Measurements from ENCODE around the gene PLOD2.

PLOD2 gene

GRCh38 chr3:146093896-146094295, 67.1 kb downstream of the PLOD2 start:
- DNase-seq: no peak

GRCh38 chr3:146092230-146092629, 68.8 kb downstream of the PLOD2 start:
- no peak for DNase-seq

GRCh38 chr3:146091397-146091796, 69.6 kb downstream of the PLOD2 start:
- no peak for DNase-seq

- no peak for DNase-seq
These were observed 70.5 kb downstream of the PLOD2 start for GRCh38 chr3:146090521-146090920.

- no peak for DNase-seq
These were observed 72.1 kb downstream of the PLOD2 start for GRCh38 chr3:146088840-146089239.

- no peak for DNase-seq
These were observed 73.9 kb downstream of the PLOD2 start for GRCh38 chr3:146087116-146087515.

GRCh38 chr3:146086211-146086610, 74.8 kb downstream of the PLOD2 start:
- DNase-seq: no peak

GRCh38 chr3:146085678-146086077, 75.3 kb downstream of the PLOD2 start:
- no peak for DNase-seq

- DNase-seq: no peak
These were observed 80.4 kb downstream of the PLOD2 start for GRCh38 chr3:146080578-146080977.

GRCh38 chr3:146078031-146078430, 83.0 kb downstream of the PLOD2 start:
- DNase-seq: no peak

- DNase-seq: no peak
These were observed 83.8 kb downstream of the PLOD2 start for GRCh38 chr3:146077181-146077580.

GRCh38 chr3:146072824-146073223, 88.2 kb downstream of the PLOD2 start:
- DNase-seq: no peak

- no peak for DNase-seq
These were observed 88.9 kb downstream of the PLOD2 start for GRCh38 chr3:146072061-146072460.

GRCh38 chr3:146071632-146072031, 89.4 kb downstream of the PLOD2 start:
- no peak for DNase-seq

GRCh38 chr3:146067048-146067447, 93.9 kb downstream of the PLOD2 start:
- DNase-seq: no peak

GRCh38 chr3:146065573-146066006, 95.4 kb downstream of the PLOD2 start:
- no peak for DNase-seq

GRCh38 chr3:146058241-146058640, 102.7 kb downstream of the PLOD2 start:
- no peak for DNase-seq

- DNase-seq: no peak
These were observed 108.1 kb downstream of the PLOD2 start for GRCh38 chr3:146052791-146053310.

- no peak for DNase-seq
These were observed 108.8 kb downstream of the PLOD2 start for GRCh38 chr3:146052056-146052790.

- no peak for DNase-seq
These were observed 110.3 kb downstream of the PLOD2 start for GRCh38 chr3:146050691-146051090.

GRCh38 chr3:146047485-146047884, 113.5 kb downstream of the PLOD2 start:
- no peak for DNase-seq

- no peak for DNase-seq
These were observed 116.9 kb downstream of the PLOD2 start for GRCh38 chr3:146044046-146044445.

GRCh38 chr3:146040630-146041029, 120.4 kb downstream of the PLOD2 start:
- no peak for DNase-seq

GRCh38 chr3:146037697-146038096, 123.3 kb downstream of the PLOD2 start:
- no peak for DNase-seq

GRCh38 chr3:146036281-146036680, 124.7 kb downstream of the PLOD2 start:
- no peak for DNase-seq
